GM23338 (cell line): ENCODE measurements around the gene FBXO24.

Experiments
- CTCF ChIP-seq, 2 experiments: fragments of 200-600 bp in 1 of 2; sonication (generic) in 1 of 2; conservative IDR thresholded peaks; 2 replicates each; pipeline versions ENCODE4 v1.5.1 to v1.6.1; 2016 to 2017; ENCODE audit warnings: antibody characterized with exemption in 2 of 2, low read depth in 2 of 2, mild to moderate bottlenecking in 2 of 2, moderate library complexity in 1 of 2
- EZH2 ChIP-seq: fragments of 200-600 bp; sonication (generic); IDR thresholded peaks from one replicate; pipeline ENCODE4 v1.8.0; 2017; ENCODE audit warnings: antibody characterized with exemption, mild to moderate bottlenecking, low read depth; ENCODE audit not compliant: unreplicated experiment
- EZH2phosphoT487 ChIP-seq: fragments of 200-600 bp; sonication (generic); IDR thresholded peaks from one replicate; pipeline ENCODE4 v1.8.1; 2018; ENCODE audit warnings: antibody characterized with exemption; ENCODE audit not compliant: unreplicated experiment
- NANOG ChIP-seq: IDR thresholded peaks from 2 replicates; pipeline ENCODE4 v1.6.1; 2016; ENCODE audit warnings: antibody characterized with exemption, borderline replicate concordance
- POLR2AphosphoS5 ChIP-seq: IDR thresholded peaks from 2 replicates; pipeline ENCODE4 v1.6.1; 2016; ENCODE audit warnings: antibody characterized with exemption, low read depth
- REST ChIP-seq: IDR thresholded peaks from one replicate; pipeline ENCODE4 v1.6.1; 2018; ENCODE audit warnings: antibody characterized with exemption; ENCODE audit not compliant: unreplicated experiment

- no peak for TF ChIP-seq CTCF (conservative IDR thresholded peaks at IDR 0.05; ENCODE audit: low read depth in 2 of 2)
- TF ChIP-seq NANOG, result no peak
- no peak for TF ChIP-seq REST
- no peak for TF ChIP-seq EZH2
- no peak for TF ChIP-seq POLR2AphosphoS5
- TF ChIP-seq EZH2phosphoT487, result no peak
These were observed 7.6 kb upstream of the FBXO24 start for GRCh38 chr7:100578246-100579183.
